HG02642 (cell line): ENCODE measurements around the gene PLEKHA5.
"Not testable (repeated sequence)": the region's sequence is repeated elsewhere in the genome, so short reads cannot be mapped to it uniquely, and the experiment has no call there.

ENCODE experiments used
- ATAC-seq: cut with Tn5 transposase; IDR thresholded peaks from one replicate; pipeline ENCODE4 v1.9.1; 2021; ENCODE audit warnings: mild to moderate bottlenecking; ENCODE audit not compliant: unreplicated experiment, poor library complexity

PLEKHA5 gene

GRCh38 chr12:19161216-19161615 is 31.7 kb downstream of the PLEKHA5 start:
- no peak for ATAC-seq

DNA sequence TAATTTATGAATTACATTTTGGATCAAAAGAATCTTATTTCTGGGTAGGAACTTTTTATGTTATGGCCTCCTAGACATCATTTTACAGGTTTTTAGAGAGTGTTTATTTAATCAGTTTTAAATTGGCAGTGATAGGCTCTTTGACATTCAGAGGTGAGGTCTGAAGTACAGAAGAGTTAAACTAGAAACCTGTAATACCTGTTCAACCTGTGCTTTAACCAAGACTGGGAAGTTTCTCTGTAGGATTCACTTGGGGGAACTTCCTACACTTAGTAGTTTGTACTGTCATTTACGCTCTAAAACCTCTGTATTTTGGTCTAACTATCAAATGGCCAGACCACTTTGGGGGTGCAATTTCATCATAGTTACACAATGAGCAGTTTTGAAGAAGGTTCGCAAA is 35.9 kb downstream of the PLEKHA5 start:
- ATAC-seq = no peak

GRCh38 chr12:19166387-19166786 is 36.9 kb downstream of the PLEKHA5 start:
- no peak for ATAC-seq

- no peak for ATAC-seq
Measured at GRCh38 chr12:19166956-19167355, 37.4 kb downstream of the PLEKHA5 start.

DNA sequence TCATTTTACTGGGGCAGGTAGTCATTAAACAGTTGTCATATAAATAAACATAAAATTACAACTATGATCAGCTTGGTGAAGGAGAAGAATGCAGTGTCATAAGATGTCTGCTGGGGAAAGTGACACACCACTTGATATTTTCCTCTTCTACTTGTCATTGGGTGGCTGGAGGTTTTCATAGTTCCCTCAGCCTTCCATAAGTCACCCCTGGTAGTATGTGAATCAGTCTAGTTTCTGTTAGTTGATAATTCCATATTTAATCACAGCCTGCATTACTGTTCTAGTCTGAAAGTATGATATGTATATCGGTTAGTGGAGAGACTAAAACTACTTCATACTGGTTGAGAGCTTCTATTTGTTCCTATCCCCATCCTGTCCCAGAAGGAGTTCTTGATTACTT is 38.2 kb downstream of the PLEKHA5 start:
- no peak for ATAC-seq

- no peak for ATAC-seq
Measured at GRCh38 chr12:19168644-19169043, 39.1 kb downstream of the PLEKHA5 start.

DNA sequence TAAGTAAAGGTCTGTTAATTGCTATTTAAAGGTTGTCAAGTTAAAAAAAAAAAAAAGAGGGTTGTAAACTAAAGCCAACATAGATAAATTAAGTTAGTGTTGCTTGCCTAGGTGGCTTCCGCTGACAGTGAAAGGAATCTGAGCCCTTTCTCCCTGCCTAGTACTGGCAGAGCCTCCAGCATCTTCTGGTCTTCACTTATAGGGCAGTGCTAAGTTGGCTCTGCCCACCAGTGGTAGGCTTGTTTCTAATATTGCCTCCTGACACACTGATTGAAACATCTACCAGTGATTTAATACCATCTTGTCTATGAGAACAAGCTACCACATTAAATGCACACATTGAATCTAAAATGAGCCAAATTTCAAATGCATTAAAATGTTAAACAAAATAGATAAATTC is 39.7 kb downstream of the PLEKHA5 start:
- ATAC-seq = no peak

DNA sequence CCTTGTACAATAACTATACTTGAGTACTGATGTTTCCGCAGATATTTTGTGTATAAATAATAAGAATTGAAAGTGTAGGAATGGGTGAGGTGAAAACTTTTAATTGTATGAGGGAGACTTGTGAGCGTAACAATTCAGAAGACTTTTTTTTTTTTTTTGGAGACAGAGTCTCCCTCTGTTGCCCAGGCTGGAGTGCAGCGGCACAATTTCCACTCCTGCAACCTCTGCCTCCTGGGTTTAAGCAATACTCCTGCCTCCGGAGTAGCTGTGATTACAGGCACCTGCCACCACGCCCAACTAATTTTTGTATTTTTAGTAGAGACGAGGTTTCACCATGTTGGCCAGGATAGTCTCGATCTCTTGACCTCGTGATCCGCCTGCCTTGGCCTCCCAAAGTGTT is 40.8 kb downstream of the PLEKHA5 start:
- not testable (repeated sequence) for ATAC-seq

DNA sequence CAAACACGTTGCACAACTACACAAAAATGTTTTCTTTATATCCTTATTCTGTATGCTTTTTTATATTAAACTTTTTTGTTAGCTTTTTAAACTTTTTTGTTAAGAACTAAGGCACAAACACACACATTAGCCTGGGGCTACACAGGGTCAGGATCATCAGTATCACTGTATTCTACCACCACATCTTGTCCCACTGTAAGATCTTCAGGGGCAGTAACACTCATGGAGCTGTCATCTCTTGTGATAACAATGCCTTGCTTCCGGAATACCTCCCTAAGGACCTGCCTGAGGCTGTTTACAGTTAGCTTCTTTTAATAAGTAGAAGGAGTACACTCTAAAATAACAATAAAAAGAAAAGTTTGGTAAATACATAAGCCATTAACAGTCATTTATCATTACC is 42.2 kb downstream of the PLEKHA5 start:
- ATAC-seq = no peak

- ATAC-seq = no peak
Measured at GRCh38 chr12:19177754-19178153, 48.2 kb downstream of the PLEKHA5 start.

DNA sequence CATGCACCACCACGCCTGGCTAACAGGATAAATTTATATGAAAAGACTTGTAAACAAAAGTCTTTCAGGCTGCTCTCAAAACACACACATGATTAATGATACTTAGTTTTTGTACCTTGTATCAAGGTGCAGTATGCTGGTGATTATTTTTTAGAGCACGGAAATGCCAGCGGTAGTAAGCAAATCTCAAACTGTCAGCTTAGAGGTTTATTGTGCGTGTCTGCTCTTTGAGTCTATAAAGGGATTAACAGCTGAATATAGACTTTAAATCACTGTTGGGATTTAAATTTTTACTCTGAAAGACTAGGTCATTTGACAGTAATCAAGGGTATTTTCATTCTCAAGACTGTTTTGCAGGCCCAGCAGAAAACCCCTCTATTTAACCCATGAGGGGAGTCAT is 50.5 kb downstream of the PLEKHA5 start:
- ATAC-seq = no peak

DNA sequence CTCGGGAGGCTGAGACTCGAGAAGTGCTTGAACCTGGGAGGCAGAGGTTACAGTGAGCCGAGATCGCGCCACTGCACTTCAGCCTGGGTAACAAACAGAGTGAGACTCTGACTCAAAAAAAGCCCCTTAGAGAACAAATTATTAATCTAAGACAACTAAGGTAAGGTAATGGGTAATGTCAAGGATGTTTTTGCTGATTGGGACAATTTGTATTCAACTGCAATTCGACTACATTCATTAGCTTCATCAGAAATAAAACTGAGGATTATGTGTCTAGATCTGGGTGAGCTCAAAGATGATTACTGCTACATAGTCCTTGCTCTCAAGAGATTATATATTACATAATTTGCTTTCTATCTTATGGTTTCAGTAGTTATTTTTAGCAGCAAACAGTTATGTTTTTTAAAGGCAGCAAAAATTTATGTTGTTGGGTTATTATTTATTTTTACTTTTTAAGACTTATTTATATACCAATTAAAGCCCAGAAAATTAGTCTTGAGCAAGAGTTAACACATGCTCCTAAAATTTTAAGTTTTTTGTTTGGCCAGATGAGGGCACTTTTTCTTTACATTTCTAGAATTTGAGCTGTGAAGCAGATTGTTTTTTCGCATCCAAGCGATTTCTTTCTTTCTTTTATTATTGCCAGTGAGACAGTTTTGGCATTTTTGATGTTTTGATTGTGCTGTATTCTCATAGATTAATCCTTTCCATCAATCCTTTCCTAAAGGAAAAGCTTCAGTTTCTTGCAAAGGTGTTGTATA is 52.3 kb downstream of the PLEKHA5 start:
- ATAC-seq = no peak

DNA sequence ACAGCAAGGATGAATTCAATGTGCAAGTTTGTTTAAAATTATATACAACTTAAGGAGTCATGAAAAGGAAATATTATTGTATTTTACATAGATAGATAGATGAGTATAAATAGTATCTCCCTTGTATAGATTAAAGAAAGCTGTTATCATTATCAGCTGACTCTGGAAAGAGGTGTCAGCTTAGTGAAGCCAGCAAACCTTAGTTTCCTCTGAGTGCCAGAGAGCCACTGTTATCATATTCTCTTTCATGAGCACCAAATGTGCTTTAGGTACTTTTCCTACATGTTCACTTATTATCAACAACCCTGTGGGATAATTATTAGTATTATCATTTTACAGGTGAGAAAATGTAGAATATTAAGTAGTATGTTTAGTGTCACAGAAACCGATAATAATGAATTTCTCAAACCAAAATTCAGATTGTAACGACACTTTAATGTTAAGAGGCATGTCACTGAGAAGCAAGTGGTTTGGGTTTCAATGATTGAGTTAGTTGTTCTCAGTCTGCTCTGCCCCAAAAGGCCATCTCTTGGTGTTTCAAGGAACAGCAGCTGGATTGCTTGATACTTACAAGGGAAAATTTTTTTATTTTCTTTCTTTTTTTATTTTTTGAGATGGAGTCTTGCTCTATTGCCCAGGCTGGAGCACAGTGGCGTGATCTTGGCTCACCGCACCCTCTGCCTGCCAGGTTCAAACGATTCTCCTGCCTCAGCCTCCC is 53.7 kb downstream of the PLEKHA5 start:
- ATAC-seq = no peak

DNA sequence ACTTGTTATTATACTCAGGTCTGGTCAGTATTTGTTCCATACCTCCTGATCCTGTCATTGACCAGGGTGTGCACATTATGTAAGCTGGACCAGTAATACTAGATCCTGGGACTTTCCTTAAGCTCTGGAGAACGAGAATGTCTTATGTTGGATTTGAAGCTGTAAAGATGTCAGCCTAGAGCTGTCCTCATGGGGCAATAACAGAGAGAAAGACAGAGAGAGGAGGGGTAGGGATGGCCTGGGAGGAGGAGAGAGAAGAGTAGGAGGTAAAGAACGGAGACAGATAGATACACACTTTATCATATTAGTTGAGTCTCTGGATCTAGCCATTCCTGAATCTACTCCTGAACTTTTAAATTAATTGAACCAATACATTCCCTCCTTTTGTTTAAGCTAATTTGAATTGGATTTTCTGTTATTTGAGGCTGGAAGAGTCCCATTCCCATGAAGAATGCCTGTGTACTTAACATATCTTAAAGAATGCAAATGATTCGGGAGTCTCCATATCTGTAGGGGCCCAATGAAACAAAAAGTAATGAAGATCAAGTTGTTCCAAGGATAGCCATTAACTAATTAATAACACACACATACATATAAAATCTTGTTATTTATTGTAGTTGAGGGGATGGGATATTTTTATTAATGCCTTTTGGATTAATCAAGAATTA is 55.9 kb downstream of the PLEKHA5 start:
- no peak for ATAC-seq

DNA sequence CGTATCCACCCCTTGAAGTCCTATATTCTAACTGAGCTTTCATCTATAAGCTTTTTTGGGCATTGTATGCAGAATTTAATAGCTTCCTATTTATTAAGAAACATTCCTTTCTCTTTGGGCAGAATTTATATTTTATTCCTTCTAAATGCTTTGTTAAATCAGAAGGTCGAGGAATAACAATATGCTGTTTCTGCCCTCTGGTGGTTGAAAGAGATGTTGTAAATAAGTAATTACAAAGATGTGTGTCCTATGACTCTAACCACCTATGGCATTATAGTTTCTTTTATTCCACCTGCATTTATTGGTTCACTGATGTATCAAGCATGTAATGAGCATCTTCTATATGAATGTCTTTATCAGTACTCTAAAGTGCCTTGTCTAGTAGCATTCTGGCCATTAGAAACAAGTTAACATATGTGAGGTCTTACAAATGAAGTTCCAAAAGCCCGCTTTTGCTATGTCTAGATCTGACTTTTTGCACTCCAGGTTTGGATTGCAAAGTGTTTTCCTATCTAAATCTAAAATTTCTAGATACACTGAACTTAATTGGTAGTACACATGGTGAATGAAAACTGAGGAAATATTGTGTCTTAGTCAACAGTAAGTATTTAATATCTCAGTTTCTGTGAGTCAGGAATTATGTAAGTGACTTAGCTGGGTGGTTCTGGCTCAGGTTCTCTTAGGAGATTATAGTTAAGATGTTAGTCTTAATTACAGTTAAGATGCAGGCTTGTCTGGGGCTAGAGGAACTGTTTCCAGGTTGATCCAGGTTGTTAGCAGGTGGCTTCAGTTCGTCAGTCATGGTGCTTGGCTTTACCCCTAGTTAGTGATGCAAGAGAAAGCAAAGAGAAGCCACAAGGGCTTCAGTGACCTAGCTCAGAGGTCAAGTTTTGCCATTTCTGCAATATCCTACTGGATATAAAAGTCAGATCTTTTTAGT is 57.5 kb downstream of the PLEKHA5 start:
- ATAC-seq = no peak

GRCh38 chr12:19189522-19189921 is 60.0 kb downstream of the PLEKHA5 start:
- no peak for ATAC-seq

DNA sequence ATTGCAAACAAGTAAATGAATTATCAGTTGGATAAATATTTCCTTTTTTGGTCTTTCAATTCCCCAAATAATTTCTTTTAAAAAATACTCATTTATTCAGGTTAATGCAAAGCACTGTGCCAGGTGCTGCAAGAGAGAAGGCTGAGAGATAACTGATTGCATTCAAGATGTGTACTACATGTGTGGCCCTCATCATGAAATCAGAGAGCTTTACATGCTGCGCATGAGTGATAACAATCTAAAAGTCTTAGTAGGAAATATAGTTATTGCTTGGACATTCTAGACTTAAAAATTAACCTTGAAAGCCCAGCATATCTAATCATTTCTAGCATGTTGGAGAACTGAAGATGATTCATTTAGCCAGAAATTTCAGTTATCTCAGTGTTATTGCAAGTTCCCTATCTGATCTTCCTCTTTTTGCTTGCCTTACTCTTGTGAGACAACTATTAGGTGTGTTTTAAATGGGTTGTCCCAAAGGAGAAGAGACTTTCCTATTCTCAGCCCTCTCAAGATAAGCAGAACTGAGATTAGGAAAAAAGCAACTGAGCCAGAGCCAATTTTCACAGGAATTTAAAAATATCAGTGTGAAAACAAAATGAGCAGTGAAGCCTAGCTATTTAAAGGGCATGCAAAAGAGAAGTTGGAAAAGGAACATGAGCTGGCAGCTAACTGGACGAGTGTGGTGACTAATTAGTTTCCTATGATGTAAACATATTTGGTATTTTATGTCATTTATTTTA is 60.9 kb downstream of the PLEKHA5 start:
- no peak for ATAC-seq

DNA sequence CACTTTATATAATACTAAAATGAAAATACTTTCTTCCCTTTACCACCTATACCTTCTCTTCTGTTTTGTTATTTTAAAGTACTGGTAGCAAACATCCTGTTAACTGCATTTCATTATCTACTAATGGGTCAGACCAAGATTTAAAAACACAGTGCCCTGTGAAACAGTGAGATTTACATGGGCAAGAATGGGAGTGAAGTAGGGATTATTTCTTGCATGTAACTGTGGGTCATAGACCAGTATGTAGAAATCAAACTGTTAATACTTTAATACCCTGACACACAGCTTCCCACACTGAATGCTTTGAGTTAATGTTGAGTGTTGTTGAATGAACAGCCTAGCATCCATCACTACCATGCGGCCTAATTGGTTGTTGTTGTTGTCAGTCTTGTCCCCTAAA is 61.6 kb downstream of the PLEKHA5 start:
- no peak for ATAC-seq

GRCh38 chr12:19191563-19191962 is 62.0 kb downstream of the PLEKHA5 start:
- ATAC-seq = no peak

DNA sequence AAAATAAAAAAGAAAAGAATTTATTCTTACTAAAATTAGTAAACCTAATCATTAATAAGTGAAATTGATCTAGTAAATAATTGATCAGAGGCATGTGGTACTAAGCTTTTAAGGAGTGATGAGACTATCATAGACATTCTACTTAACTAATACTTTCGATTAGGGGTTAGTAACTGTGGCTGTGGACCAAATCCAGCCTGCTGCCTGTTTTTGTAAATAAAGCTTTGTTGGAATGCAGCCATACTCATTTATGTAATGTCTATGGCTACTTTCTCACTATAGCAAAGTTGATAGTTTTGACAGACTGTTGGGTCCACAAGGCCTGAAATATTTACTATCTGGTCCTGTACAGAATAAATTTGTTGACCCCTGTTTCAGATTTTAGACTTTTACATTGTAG is 63.2 kb downstream of the PLEKHA5 start:
- ATAC-seq = no peak
